Neural progenitor cell (in vitro differentiated cells): ENCODE measurements around the gene ZFY. TPM values are rescaled to one million over a fixed set of nuclear protein-coding genes. Genes with fewer than 3 reads are reported as not detected.

Source experiments
- DNase-seq: peaks from one replicate; pipeline ENCODE4 v3.0.0-alpha.2; 2016; ENCODE audit warnings: low spot score
- H2AFZ ChIP-seq: fragments of 200-600 bp; sonication (generic); replicated peaks from 2 replicates; pipeline ENCODE4 v1.6.1; 2016; ENCODE audit warnings: antibody characterized with exemption
- H3F3A ChIP-seq: fragments of 200-600 bp; sonication (generic); 2 replicates; pipeline ENCODE4 v1.6.1; 2016; ENCODE audit warnings: antibody characterized with exemption, low read depth
- H3K27ac ChIP-seq: fragments of 200-600 bp; sonication (generic); 2 replicates; pipeline ENCODE4 v1.5.1; 2016; ENCODE audit warnings: mild to moderate bottlenecking
- H3K27me3 ChIP-seq: fragments of 200-600 bp; sonication (generic); 2 replicates; pipeline ENCODE4 v1.6.1; 2016; ENCODE audit warnings: mild to moderate bottlenecking, moderate library complexity
- H3K36me3 ChIP-seq: fragments of 200-600 bp; sonication (generic); 2 replicates; pipeline ENCODE4 v1.5.1; 2016
- H3K4me1 ChIP-seq: fragments of 200-600 bp; sonication (generic); 2 replicates; pipeline ENCODE4 v1.6.1; 2016; ENCODE audit warnings: mixed run types
- H3K4me2 ChIP-seq: fragments of 200-600 bp; sonication (generic); 2 replicates; pipeline ENCODE4 v1.6.1; 2016
- H3K4me3 ChIP-seq: fragments of 200-600 bp; sonication (generic); 2 replicates; pipeline ENCODE4 v1.5.1; 2016
- H3K79me2 ChIP-seq: fragments of 200-600 bp; sonication (generic); 2 replicates; pipeline ENCODE4 v1.6.1; 2016; ENCODE audit warnings: low read depth
- H3K9ac ChIP-seq: fragments of 200-600 bp; sonication (generic); 2 replicates; pipeline ENCODE4 v1.6.1; 2016
- H3K9me3 ChIP-seq: fragments of 200-600 bp; sonication (generic); 2 replicates; pipeline ENCODE4 v1.5.1; 2016; ENCODE audit warnings: low read depth
- H4K20me1 ChIP-seq: fragments of 200-600 bp; sonication (generic); 2 replicates; pipeline ENCODE4 v1.6.1; 2016; ENCODE audit warnings: low read depth
- H3K27ac Mint-ChIP-seq: 3 replicates; pipeline ENCODE4 v1.8.0; 2021; ENCODE audit warnings: mixed read lengths
- H3K27me3 Mint-ChIP-seq: 2 replicates; pipeline ENCODE4 v1.8.0; 2022; ENCODE audit warnings: low read depth, mild to moderate bottlenecking, inconsistent platforms, moderate library complexity, mixed read lengths; ENCODE audit not compliant: insufficient read depth
- H3K36me3 Mint-ChIP-seq: 3 replicates; pipeline ENCODE4 v1.8.0; 2021; ENCODE audit warnings: mixed read lengths
- H3K4me1 Mint-ChIP-seq: 3 replicates; pipeline ENCODE4 v1.8.0; 2021; ENCODE audit warnings: mixed read lengths
- H3K4me3 Mint-ChIP-seq: 3 replicates; pipeline ENCODE4 v1.8.0; 2021; ENCODE audit warnings: mild to moderate bottlenecking, moderate library complexity, mixed read lengths
- H3K9me3 Mint-ChIP-seq: 3 replicates; pipeline ENCODE4 v1.8.0; 2020; ENCODE audit warnings: mixed read lengths
- CTCF ChIP-seq: fragments of 200-600 bp; sonication (generic); IDR thresholded peaks from 2 replicates; pipeline ENCODE4 v1.5.1; 2017; ENCODE audit warnings: antibody characterized with exemption, mild to moderate bottlenecking
- EZH2 ChIP-seq: fragments of 200-600 bp; sonication (generic); IDR thresholded peaks from 2 replicates; pipeline ENCODE4 v1.6.1; 2017; ENCODE audit warnings: antibody characterized with exemption, mild to moderate bottlenecking, moderate library complexity
- EZH2phosphoT487 ChIP-seq: fragments of 200-600 bp; sonication (generic); IDR thresholded peaks from 2 replicates; pipeline ENCODE4 v1.6.1; 2017; ENCODE audit warnings: antibody characterized with exemption
- total RNA-seq: library from RNA; depleted of rRNA; stranded (reverse); fragments of >200 nt; gene quantifications from 2 replicates; pipeline ENCODE4 v1.2.3, GENCODE V29; 2015; ENCODE audit warnings: low replicate concordance

Gene ZFY
- total RNA-seq, 1 donor from 2014 or later, result not detected

DNA sequence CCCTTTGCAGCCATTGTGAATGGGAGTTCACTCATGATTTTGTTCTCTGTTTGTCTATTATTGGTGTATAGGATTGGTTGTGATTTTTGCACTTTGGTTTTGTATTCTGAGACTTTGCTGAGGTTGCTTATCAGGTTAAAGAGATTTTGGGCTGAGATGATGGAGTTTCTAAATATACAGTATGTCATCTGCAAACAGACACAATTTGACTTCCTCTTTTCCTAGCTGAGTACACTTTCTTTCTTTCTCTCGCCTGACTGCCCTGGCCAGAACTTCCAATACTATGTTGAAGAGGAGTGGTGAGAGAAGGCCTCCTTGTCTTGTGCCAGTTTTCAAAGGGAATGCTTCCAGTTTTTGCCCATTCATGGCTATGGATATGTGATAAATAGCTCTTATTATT lies 81.4 kb downstream of the ZFY start:
- TF ChIP-seq EZH2phosphoT487 (no peak), CTCF (no peak), EZH2 (no peak)
- no peaks in the 10 kb centered on the region for H3K79me2 ChIP-seq
- H3K27ac ChIP-seq, result no peak overlapping the region
- Mint-ChIP-seq H3K4me1 (no peaks in the 10 kb centered on the region), H3K27me3 (no peaks in the 10 kb centered on the region), H3K36me3 (no peaks in the 10 kb centered on the region), H3K4me3 (no peak overlapping the region), H3K27ac (no peak overlapping the region), H3K9me3 (no peaks in the 10 kb centered on the region)
- H2AFZ ChIP-seq, result no peak overlapping the region
- no peaks in the 10 kb centered on the region for H3K9me3 ChIP-seq
- no peak for DNase-seq
- H3K27me3 ChIP-seq, result no peaks in the 10 kb centered on the region
- H4K20me1 ChIP-seq, result no peaks in the 10 kb centered on the region
- H3K4me2 ChIP-seq, result no peak overlapping the region
- H3K36me3 ChIP-seq, result no peaks in the 10 kb centered on the region
- H3K4me3 ChIP-seq, result no peak overlapping the region
- H3K4me1 ChIP-seq, result no peaks in the 10 kb centered on the region
- no peaks in the 10 kb centered on the region for H3F3A ChIP-seq
- no peak overlapping the region for H3K9ac ChIP-seq

DNA sequence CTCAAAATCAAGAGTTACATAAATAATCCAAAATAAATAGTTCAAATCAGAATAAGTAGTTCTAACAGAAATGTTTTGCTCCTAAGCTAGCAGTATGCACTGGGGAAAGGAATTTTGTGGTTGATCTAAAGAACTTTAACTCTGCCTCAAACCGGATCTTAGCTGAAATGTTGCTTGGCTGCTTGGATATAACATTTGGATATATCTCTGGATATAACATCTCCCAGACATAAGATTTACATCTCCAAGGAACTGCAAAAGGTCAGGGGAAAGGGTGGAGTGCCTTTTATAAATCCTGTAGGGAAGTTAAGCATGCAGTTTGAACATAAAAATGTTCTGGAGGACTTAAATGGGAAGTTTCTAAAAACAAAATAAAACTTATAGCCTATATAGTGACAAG lies 83.4 kb downstream of the ZFY start:
- Histone ChIP-seq H3K4me3 (no peak overlapping the region), H3K4me1 (no peaks in the 10 kb centered on the region), H3K9me3 (no peaks in the 10 kb centered on the region), H4K20me1 (no peaks in the 10 kb centered on the region), H3K36me3 (no peaks in the 10 kb centered on the region), H2AFZ (no peak overlapping the region), H3K79me2 (no peaks in the 10 kb centered on the region), H3K27me3 (no peaks in the 10 kb centered on the region), H3F3A (no peaks in the 10 kb centered on the region), H3K27ac (no peak overlapping the region), H3K9ac (no peak overlapping the region), H3K4me2 (no peak overlapping the region)
- no peak for TF ChIP-seq CTCF
- TF ChIP-seq EZH2phosphoT487, result no peak
- no peak for TF ChIP-seq EZH2
- Mint-ChIP-seq H3K27ac (no peak overlapping the region), H3K4me3 (no peak overlapping the region), H3K27me3 (no peaks in the 10 kb centered on the region), H3K9me3 (no peaks in the 10 kb centered on the region), H3K36me3 (no peaks in the 10 kb centered on the region), H3K4me1 (no peaks in the 10 kb centered on the region)
- no peak for DNase-seq

DNA sequence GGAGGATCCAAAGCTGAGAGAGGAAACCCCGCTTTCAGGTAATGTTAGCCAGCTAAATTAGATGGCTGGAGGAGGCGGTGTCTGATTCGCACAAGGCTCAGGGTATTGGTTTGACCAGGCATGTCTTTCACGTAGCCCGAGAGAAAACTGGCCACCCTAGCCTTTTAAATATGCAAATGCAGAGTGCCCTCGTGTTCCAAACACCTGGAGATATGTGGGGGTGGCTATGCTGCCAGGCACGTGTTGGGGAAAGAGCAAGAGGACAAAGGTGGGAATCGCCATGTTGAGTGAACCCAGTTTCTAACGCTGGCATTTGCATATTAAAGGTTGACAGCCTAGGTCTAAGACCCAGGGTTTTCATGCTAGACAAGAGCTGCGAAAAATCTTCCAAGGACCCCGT lies 84.4 kb downstream of the ZFY start:
- no peaks in the 10 kb centered on the region for H3K9me3 ChIP-seq
- H3K27ac ChIP-seq, result no peak overlapping the region
- Mint-ChIP-seq H3K4me3 (no peak overlapping the region), H3K27ac (no peak overlapping the region), H3K27me3 (no peaks in the 10 kb centered on the region), H3K36me3 (no peaks in the 10 kb centered on the region), H3K4me1 (no peaks in the 10 kb centered on the region), H3K9me3 (no peaks in the 10 kb centered on the region)
- TF ChIP-seq CTCF, result no peak
- TF ChIP-seq EZH2, result no peak
- TF ChIP-seq EZH2phosphoT487, result no peak
- H3K79me2 ChIP-seq, result no peaks in the 10 kb centered on the region
- no peaks in the 10 kb centered on the region for H3K27me3 ChIP-seq
- no peak overlapping the region for H3K4me2 ChIP-seq
- H3F3A ChIP-seq, result no peaks in the 10 kb centered on the region
- H3K4me3 ChIP-seq, result no peak overlapping the region
- no peak for DNase-seq
- H3K9ac ChIP-seq, result no peak overlapping the region
- no peaks in the 10 kb centered on the region for H4K20me1 ChIP-seq
- no peaks in the 10 kb centered on the region for H3K4me1 ChIP-seq
- H3K36me3 ChIP-seq, result no peaks in the 10 kb centered on the region
- H2AFZ ChIP-seq, result no peak overlapping the region

DNA sequence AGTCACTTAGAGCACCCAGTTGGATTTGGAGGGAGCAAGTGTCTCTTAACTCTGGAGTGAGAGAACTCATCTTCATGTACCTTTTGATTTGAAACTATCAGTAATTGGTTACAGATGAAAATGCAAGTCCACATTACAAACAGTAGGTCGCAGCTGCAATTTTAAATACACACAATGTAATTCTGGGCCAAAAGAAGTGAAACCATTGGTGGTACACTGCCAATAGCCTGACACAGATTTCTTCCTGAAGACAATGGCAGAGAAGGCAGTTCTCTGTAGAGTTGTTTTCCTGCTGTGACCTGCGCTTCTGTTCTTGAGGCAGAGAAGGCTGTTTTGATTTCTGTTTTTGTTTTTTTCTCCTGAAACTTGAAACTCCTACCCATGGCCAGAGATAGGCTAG lies 86.0 kb downstream of the ZFY start:
- H3K9me3 Mint-ChIP-seq, result no peaks in the 10 kb centered on the region
- no peaks in the 10 kb centered on the region for H3K36me3 Mint-ChIP-seq

More for the DNA sequence above, 86.0 kb downstream of the ZFY start:
- Histone ChIP-seq H3K9ac (no peak overlapping the region), H3K27ac (no peak overlapping the region), H3F3A (no peaks in the 10 kb centered on the region), H3K4me1 (no peaks in the 10 kb centered on the region), H3K27me3 (no peaks in the 10 kb centered on the region), H3K4me2 (no peak overlapping the region), H3K36me3 (no peaks in the 10 kb centered on the region), H2AFZ (no peak overlapping the region), H3K9me3 (no peaks in the 10 kb centered on the region), H3K4me3 (no peak overlapping the region), H3K79me2 (no peaks in the 10 kb centered on the region), H4K20me1 (no peaks in the 10 kb centered on the region)
- no peaks in the 10 kb centered on the region for H3K27me3 Mint-ChIP-seq
- TF ChIP-seq EZH2 (no peak), EZH2phosphoT487 (no peak), CTCF (no peak)
- no peak overlapping the region for H3K4me3 Mint-ChIP-seq
- DNase-seq, result no peak
- no peaks in the 10 kb centered on the region for H3K4me1 Mint-ChIP-seq
- no peak overlapping the region for H3K27ac Mint-ChIP-seq
